Measurements from ENCODE around the gene EPM2A. TPM values are rescaled to one million over a fixed set of nuclear protein-coding genes. Genes with fewer than 3 reads are reported as not detected.

The EPM2A gene
- total and polyA plus RNA-seq, 10 of the 15 experiments (the other 5 are each of a cell fraction or from before 2014, with no cell fraction given): 3.4 to 13.0 (median 7.9) TPM

GRCh38 chr6:145723646-145724045 is 11.7 kb downstream of the EPM2A start:
- DNase-seq (ENCODE audit: low read depth, low spot score) (no peak), FAIRE-seq (no peak), ATAC-seq (no peak)
- H3K9ac ChIP-seq (ENCODE audit: control insufficient read depth, insufficient read depth, low read length): no peak overlapping the region
- CTCF ChIA-PET: interaction anchor here (1.2 kb wide), 1 partner anchor 20 kb away, joined by 4 read pairs; no protein-coding TSS in a partner anchor
- no peaks in the 10 kb centered on the region for H3K4me1 ChIP-seq (ENCODE audit: control insufficient read depth, insufficient read depth, low read length)
- no peak for TF ChIP-seq ZZZ3 (IDR thresholded peaks at IDR 0.05; ENCODE audit: control insufficient read depth, insufficient read length, low read depth)
- no peak for TF ChIP-seq ELK1 (IDR thresholded peaks at IDR 0.05; ENCODE audit: low read depth, low read length)
- TF ChIP-seq IRF5 (IDR thresholded peaks at IDR 0.05; ENCODE audit: borderline replicate concordance): no peak
- TF ChIP-seq HDAC2 (IDR thresholded peaks at IDR 0.05): no peak
- no peak for TF ChIP-seq ZSCAN29 (IDR thresholded peaks at IDR 0.05)
- no peak for TF ChIP-seq ZNF274 (IDR thresholded peaks at IDR 0.05; ENCODE audit: insufficient read depth, insufficient read length)
- no peak for TF ChIP-seq TAF1 (IDR thresholded peaks at IDR 0.05; ENCODE audit: borderline replicate concordance, low read depth, low read length)
- no peak for TF ChIP-seq KDM1A (IDR thresholded peaks at IDR 0.05; ENCODE audit: borderline replicate concordance)
- no peak for TF ChIP-seq ZNF207 (IDR thresholded peaks at IDR 0.05; ENCODE audit: borderline replicate concordance)
- no peak for TF ChIP-seq GATAD2B (conservative IDR thresholded peaks at IDR 0.05; ENCODE audit: low read depth)
- TF ChIP-seq ZNF24 (IDR thresholded peaks at IDR 0.05): no peak
- no peak for TF ChIP-seq ZBED1 (IDR thresholded peaks at IDR 0.05; ENCODE audit: borderline replicate concordance)
- TF ChIP-seq TBL1XR1 (IDR thresholded peaks at IDR 0.05; ENCODE audit: low read depth, low read length): no peak
- no peak for TF ChIP-seq MEF2A (IDR thresholded peaks at IDR 0.05; ENCODE audit: insufficient read depth, low read depth, low read length)
- in situ Hi-C loops (cut with MboI): no loop called here
- H2AFZ ChIP-seq (ENCODE audit: control insufficient read depth, low read depth, low read length): no peak overlapping the region
- no peaks in the 10 kb centered on the region for H4K20me1 ChIP-seq (ENCODE audit: control insufficient read depth, insufficient read depth)
- RAD21 ChIA-PET (ENCODE audit: unreplicated experiment): no interaction called here
- 91% methylated on average over 1 of the region's 1 CpG for WGBS (ENCODE audit: insufficient coverage, insufficient replicate concordance, low lambda C conversion rate, missing lambda C conversion rate)
- no peaks in the 10 kb centered on the region for H3K36me3 ChIP-seq (ENCODE audit: control insufficient read depth in 2 of 2, insufficient read depth in 2 of 2, low read length in 1 of 2)
- POLR2A ChIA-PET: no interaction called here
- no peak overlapping the region for H3K4me3 ChIP-seq
- H3K27me3 ChIP-seq (replicated peaks in 1 of 2; ENCODE audit: control insufficient read depth in 2 of 2, insufficient read depth in 2 of 2, low read length in 1 of 2): no peaks in the 10 kb centered on the region
- SMC1A ChIA-PET (ENCODE audit: uncharacterized antibody, unreplicated experiment): interaction anchor here (1.1 kb wide), 1 partner anchor 10 kb away, joined by 3 read pairs; no protein-coding TSS in a partner anchor
- no peak overlapping the region for H3K27ac ChIP-seq (ENCODE audit: control insufficient read depth, insufficient read depth)
- H3K9me3 ChIP-seq (replicated peaks; ENCODE audit: control insufficient read depth, insufficient read depth, low read length): peaks cover 3% of the 10 kb centered on the region; the same call in 2 of the 3 replicates
- no peaks in the 10 kb centered on the region for H3K79me2 ChIP-seq (ENCODE audit: control insufficient read depth, insufficient read depth, low read length)
- no peak overlapping the region for H3K4me2 ChIP-seq (ENCODE audit: control insufficient read depth, insufficient read depth)
- intact Hi-C loops (cut with micrococcal nuclease; ENCODE audit: unreplicated experiment): no loop called here
- BruUV-seq (replicated peaks): no TSS peak
